Measurements from ENCODE around the gene ARL6IP1.
A peak's percentile ranks its signal among the peaks of the same experiment; 100 is the strongest.
"Not testable (repeated sequence)": the region's sequence is repeated elsewhere in the genome, so short reads cannot be mapped to it uniquely, and the experiment has no call there.

ARL6IP1 gene

DNA sequence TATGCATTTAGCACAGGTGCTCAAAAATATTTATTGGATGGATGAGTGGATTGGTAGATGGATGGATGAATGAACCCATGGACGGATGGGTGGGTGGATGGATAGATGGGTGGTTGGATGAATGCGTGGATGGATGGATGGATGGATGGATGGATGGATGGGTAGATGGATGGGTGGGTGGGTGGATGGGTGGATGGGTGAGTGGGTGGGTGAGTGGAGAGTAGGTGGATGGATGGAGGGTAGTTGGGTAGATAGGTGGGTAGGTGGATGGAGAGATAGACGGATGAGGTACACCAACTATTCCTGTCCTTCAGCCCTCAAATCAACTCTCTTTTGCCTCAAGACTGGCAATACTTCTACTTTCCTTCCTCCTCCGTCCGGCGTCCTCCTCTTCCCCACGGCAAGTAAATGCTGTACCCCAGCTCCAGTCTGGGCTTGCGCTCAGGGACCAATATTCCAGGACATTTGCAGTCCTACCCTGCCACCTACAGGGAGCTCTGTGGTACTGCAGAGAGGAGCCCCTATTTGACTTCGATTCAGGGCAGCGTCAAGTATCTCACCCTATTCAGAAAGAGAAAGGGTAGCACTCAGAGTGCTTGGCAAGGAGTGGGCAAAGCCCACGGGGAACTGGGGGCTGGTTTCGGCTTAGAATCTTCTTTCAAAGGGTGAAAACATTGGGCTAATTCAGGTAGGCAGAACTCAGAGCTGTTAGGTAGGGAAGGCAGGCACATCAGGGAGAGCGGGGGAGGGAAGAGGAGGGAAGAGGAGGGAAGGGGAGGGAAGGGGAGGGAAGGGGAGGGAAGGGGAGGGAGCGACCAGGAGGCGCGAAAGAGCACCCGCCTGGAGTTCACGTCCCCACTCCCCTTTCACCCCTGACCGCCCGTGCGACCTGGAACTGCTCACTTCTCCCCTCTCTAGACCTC lies 41.5 kb downstream of the ARL6IP1 start:
- DNase-seq (ENCODE audit: low read depth, low spot score) = peak; percentile 7

DNA sequence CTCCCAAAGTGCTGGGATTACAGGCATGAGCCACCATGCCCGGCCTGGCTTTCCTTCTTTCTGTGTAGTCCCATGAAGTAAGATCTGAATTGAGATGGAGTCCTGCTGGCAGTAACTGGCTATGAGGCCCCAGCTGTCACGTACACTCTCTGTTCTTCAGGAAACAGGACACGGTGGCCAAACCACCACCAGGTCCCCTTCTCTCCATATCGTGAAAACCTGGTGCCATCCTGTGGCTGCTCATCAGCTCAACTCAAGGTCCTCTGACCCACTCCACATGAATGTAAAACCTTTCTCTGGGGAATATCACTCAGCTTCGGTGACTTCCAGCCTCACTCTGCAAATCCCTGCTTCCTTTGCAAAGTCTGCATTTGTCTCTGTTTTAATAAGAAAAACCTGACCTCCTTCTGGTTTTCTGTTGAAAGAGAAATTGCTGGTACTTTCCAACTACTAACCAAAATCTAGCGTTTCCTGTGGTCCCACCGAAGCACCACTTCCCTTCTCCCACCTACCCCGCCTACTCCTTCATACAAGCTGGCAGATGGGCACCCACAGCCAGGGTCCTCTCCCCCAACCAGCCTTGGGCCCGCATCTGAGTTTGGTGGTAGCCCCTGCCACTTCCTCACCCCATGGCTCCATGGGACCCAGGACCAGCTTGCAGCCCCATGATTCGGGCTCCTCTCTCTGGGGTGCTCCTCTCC lies 43.2 kb downstream of the ARL6IP1 start:
- DNase-seq (ENCODE audit: low read depth, low spot score) = not testable (repeated sequence)

DNA sequence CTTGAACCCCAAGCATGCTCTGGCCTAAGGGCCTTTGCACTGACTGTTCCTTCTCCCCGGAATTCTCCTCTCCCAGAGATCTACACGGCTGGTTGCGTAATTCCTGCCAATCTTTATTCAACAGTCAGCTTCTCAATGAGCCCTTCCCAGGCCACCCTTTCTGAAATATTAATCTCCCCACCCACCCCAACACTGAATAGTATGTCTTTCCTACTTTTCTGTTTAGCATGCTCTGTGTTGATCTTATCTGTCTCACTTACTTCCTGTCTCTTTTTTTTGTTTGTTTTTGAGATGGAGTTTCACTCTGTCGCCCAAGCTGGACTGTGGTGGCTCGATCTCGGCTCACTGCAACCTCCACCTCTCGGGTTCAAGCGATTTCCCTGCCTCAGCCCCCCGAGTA lies 44.7 kb downstream of the ARL6IP1 start:
- not testable (repeated sequence) for DNase-seq (ENCODE audit: low read depth, low spot score)

DNA sequence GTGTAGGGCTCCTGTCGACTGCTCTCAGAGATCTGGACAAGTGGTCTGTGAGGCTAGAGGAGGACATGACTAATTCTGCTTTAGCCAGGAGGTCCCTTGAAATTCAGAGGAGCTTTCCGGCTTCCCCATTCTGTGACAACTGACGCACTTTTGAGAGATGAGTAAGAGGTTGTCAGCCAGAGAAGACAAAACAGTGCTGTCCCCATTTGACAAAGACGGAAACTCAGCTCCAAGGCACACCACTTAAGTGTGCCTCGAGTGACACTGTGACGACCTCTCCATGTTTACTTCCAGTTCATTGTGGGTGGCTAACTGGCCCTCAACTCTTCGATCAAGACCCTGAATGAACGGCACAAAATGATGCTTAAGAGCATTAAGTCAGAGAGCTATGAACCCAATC lies 58.5 kb downstream of the ARL6IP1 start:
- DNase-seq (ENCODE audit: low read depth, low spot score) = not testable (repeated sequence)

Data from astrocyte of the hippocampus (primary cell).